PC-9 (cell line): ENCODE measurements around the gene ADGRE1. TPM values are rescaled to one million over a fixed set of nuclear protein-coding genes. Genes with fewer than 3 reads are reported as not detected.

Experiments
- BruUV-seq: library from RNA; stranded (reverse); fragments of 400-500 nt; replicated peaks from 2 replicates; lab custom pipeline; 2021; lab: Mats Ljungman, UMichigan
- CTCF ChIA-PET: fragments of 300-600 bp; sonication (Branson Sonifier 250); formaldehyde crosslinking; loops from one replicate; lab custom pipeline; 2022; ENCODE audit warnings: antibody characterized with exemption; lab: Charles Lee
- POLR2A ChIA-PET: fragments of 300-600 bp; sonication (Branson Sonifier 250); formaldehyde crosslinking; loops from one replicate; lab custom pipeline; 2022; ENCODE audit warnings: antibody characterized with exemption; ENCODE audit not compliant: unreplicated experiment; lab: Charles Lee
- DNase-seq, 2 experiments: peaks; one replicate each; pipeline versions ENCODE4 v3.0.0 to v3.0.0-alpha.2; 2015 to 2022; ENCODE audit warnings: mixed read lengths in 1 of 2
- H2AFZ ChIP-seq: fragments of 200-600 bp; sonication (generic); 2 replicates; pipeline ENCODE4 v1.8.1; 2017; ENCODE audit warnings: antibody characterized with exemption
- H3F3A ChIP-seq: fragments of 200-600 bp; sonication (generic); 2 replicates; pipeline ENCODE4 v1.8.1; 2017; ENCODE audit warnings: antibody characterized with exemption, mild to moderate bottlenecking, low read depth; ENCODE audit not compliant: insufficient read depth
- H3K27ac ChIP-seq: fragments of 200-600 bp; sonication (generic); 2 replicates; pipeline ENCODE4 v1.6.1; 2016; ENCODE audit warnings: mixed run types
- H3K27me3 ChIP-seq: fragments of 200-600 bp; sonication (generic); 2 replicates; pipeline ENCODE4 v1.6.1; 2016; ENCODE audit warnings: low read depth, mixed run types; ENCODE audit not compliant: insufficient read depth
- H3K36me3 ChIP-seq: fragments of 200-600 bp; sonication (generic); 2 replicates; pipeline ENCODE4 v1.6.1; 2016; ENCODE audit warnings: low read depth, mixed run types
- H3K4me1 ChIP-seq: fragments of 200-600 bp; sonication (generic); replicated peaks from 2 replicates; pipeline ENCODE4 v1.6.1; 2016; ENCODE audit warnings: mixed run types; ENCODE audit not compliant: insufficient read depth
- H3K4me2 ChIP-seq: fragments of 200-600 bp; sonication (generic); 2 replicates; pipeline ENCODE4 v1.6.1; 2017; ENCODE audit warnings: mixed run types
- H3K4me3 ChIP-seq: fragments of 200-600 bp; sonication (generic); 2 replicates; pipeline ENCODE4 v1.6.1; 2016; ENCODE audit warnings: mixed run types
- H3K79me2 ChIP-seq: fragments of 200-600 bp; sonication (generic); 2 replicates; pipeline ENCODE4 v1.6.1; 2017; ENCODE audit warnings: low read depth, mixed run types
- H3K9me2 ChIP-seq: fragments of 200-600 bp; sonication (generic); 2 replicates; pipeline ENCODE4 v1.8.1; 2017; ENCODE audit warnings: mild to moderate bottlenecking; ENCODE audit not compliant: insufficient read depth
- H3K9me3 ChIP-seq: fragments of 200-600 bp; sonication (generic); 2 replicates; pipeline ENCODE4 v1.8.1; 2016; ENCODE audit warnings: low read depth; ENCODE audit not compliant: insufficient read depth
- H4K20me1 ChIP-seq: fragments of 200-600 bp; sonication (generic); 2 replicates; pipeline ENCODE4 v1.8.1; 2017; ENCODE audit not compliant: insufficient read depth
- CTCF ChIP-seq: fragments of 200-600 bp; sonication (generic); conservative IDR thresholded peaks from 2 replicates; pipeline ENCODE4 v1.6.1; 2017; ENCODE audit warnings: mixed run types, antibody characterized with exemption, mild to moderate bottlenecking, moderate library complexity
- EZH2 ChIP-seq: fragments of 200-600 bp; sonication (generic); IDR thresholded peaks from 2 replicates; pipeline ENCODE4 v1.8.0; 2017; ENCODE audit warnings: antibody characterized with exemption, low read depth
- intact Hi-C: fragments of 100-400 bp; cut with micrococcal nuclease; formaldehyde crosslinking; loops from one replicate; pipeline ENCODE4 v1.10.0; 2022; ENCODE audit not compliant: unreplicated experiment
- total RNA-seq: library from RNA; stranded (reverse); gene quantifications from 2 replicates; pipeline ENCODE4 v1.2.3, GENCODE V29; 2021

ADGRE1 gene
- total RNA-seq, 1 experiment from 2014 or later = not detected

- H3K9me2 ChIP-seq = no peaks in the 10 kb centered on the region
- no peak overlapping the region for H3K27ac ChIP-seq
- no peaks in the 10 kb centered on the region for H4K20me1 ChIP-seq
- no peak overlapping the region for H3K4me2 ChIP-seq
- H3K36me3 ChIP-seq = no peaks in the 10 kb centered on the region
- no peaks in the 10 kb centered on the region for H3F3A ChIP-seq
- ChIA-PET POLR2A (no interaction called here), CTCF (no interaction called here)
- intact Hi-C loops = no loop called here
- TF ChIP-seq CTCF = no peak
- no peak for TF ChIP-seq EZH2
- no peak for DNase-seq
- no peaks in the 10 kb centered on the region for H3K4me1 ChIP-seq
- H3K27me3 ChIP-seq = peaks cover 2% of the 10 kb centered on the region
- H3K79me2 ChIP-seq = no peaks in the 10 kb centered on the region
- H3K4me3 ChIP-seq = no peak overlapping the region
- H3K9me3 ChIP-seq = no peaks in the 10 kb centered on the region
- BruUV-seq = no TSS peak
- no peak overlapping the region for H2AFZ ChIP-seq
Observed at GRCh38 chr19:6955082-6955481, 67.7 kb downstream of the ADGRE1 start.

GRCh38 chr19:6956573-6956972 lies 69.2 kb downstream of the ADGRE1 start:
- Histone ChIP-seq H3K4me3 (no peak overlapping the region), H3K4me2 (no peak overlapping the region), H3K79me2 (no peaks in the 10 kb centered on the region), H3K4me1 (no peaks in the 10 kb centered on the region), H3F3A (no peaks in the 10 kb centered on the region), H3K27me3 (peaks cover 12% of the 10 kb centered on the region; the same call in 1 of the 2 replicates), H3K36me3 (no peaks in the 10 kb centered on the region), H3K9me2 (no peaks in the 10 kb centered on the region), H3K27ac (no peak overlapping the region), H3K9me3 (no peaks in the 10 kb centered on the region), H4K20me1 (no peaks in the 10 kb centered on the region), H2AFZ (no peak overlapping the region)
- BruUV-seq = no TSS peak
- DNase-seq = no peak
- ChIA-PET POLR2A (no interaction called here), CTCF (no interaction called here)
- TF ChIP-seq CTCF (no peak), EZH2 (no peak)
- intact Hi-C loops = no loop called here

- H3K4me2 ChIP-seq = no peak overlapping the region
- no peak overlapping the region for H2AFZ ChIP-seq
- POLR2A ChIA-PET = no interaction called here
- intact Hi-C loops = no loop called here
- H3F3A ChIP-seq = no peaks in the 10 kb centered on the region
- no peaks in the 10 kb centered on the region for H3K36me3 ChIP-seq
- CTCF ChIA-PET = no interaction called here
- H4K20me1 ChIP-seq = no peaks in the 10 kb centered on the region
- H3K79me2 ChIP-seq = no peaks in the 10 kb centered on the region
- H3K27ac ChIP-seq = no peak overlapping the region
- no peak for DNase-seq
- BruUV-seq = no TSS peak
- TF ChIP-seq CTCF (no peak), EZH2 (no peak)
- H3K4me3 ChIP-seq = no peak overlapping the region
- H3K27me3 ChIP-seq = peaks cover 15% of the 10 kb centered on the region; the same call in 1 of the 2 replicates
- H3K9me2 ChIP-seq = no peaks in the 10 kb centered on the region
- H3K9me3 ChIP-seq = no peaks in the 10 kb centered on the region
- H3K4me1 ChIP-seq = no peaks in the 10 kb centered on the region
Observed at GRCh38 chr19:6958791-6959190, 71.4 kb downstream of the ADGRE1 start.
